Thoracic aorta (tissue), 2 donors: ENCODE results near the gene SLC12A4. TPM values are rescaled to one million over a fixed set of nuclear protein-coding genes. Genes with fewer than 3 reads are reported as not detected.

Experiments used
- ATAC-seq: fragments of 150-250 bp; one replicate; pipeline ENCODE4 v1.8.0; 2017; ENCODE audit warnings: low read depth; ENCODE audit not compliant: insufficient number of reproducible peaks, low FRiP score
- DNase-seq: peaks from one replicate; pipeline ENCODE4 v3.0.0-alpha.2; 2020; ENCODE audit warnings: low spot score
- H3K27ac ChIP-seq, 2 donors: fragments of 200-600 bp; sonication (generic); 1 replicate in 1 of 2; 2 replicates in 1 of 2; pipeline ENCODE4 v1.5.1; 2016; ENCODE audit warnings: mild to moderate bottlenecking in 2 of 2, moderate library complexity in 2 of 2
- H3K27me3 ChIP-seq: fragments of 200-600 bp; sonication (generic); replicated peaks from 2 replicates; pipeline ENCODE4 v1.6.0; 2016; ENCODE audit warnings: mild to moderate bottlenecking; ENCODE audit not compliant: insufficient read depth
- H3K36me3 ChIP-seq: fragments of 200-600 bp; sonication (generic); one replicate; pipeline ENCODE4 v1.5.1; 2016
- H3K4me1 ChIP-seq, 2 donors: fragments of 200-600 bp; sonication (generic); 1 replicate in 1 of 2; 2 replicates in 1 of 2; pipeline versions ENCODE4 v1.5.1 to v1.6.0; 2016; ENCODE audit warnings: low read depth in 2 of 2, mild to moderate bottlenecking in 1 of 2; ENCODE audit not compliant: control insufficient read depth in 1 of 2
- H3K4me3 ChIP-seq: fragments of 200-600 bp; sonication (generic); 2 replicates; pipeline ENCODE4 v1.5.1; 2016; ENCODE audit warnings: mild to moderate bottlenecking
- H3K9me3 ChIP-seq: fragments of 200-600 bp; sonication (generic); 2 replicates; pipeline ENCODE4 v1.5.1; 2016
- CTCF ChIP-seq: fragments of 200-600 bp; sonication (generic); IDR thresholded peaks from one replicate; pipeline ENCODE4 v1.5.1; 2019; ENCODE audit warnings: antibody characterized with exemption
- total RNA-seq, 2 donors: library from RNA; depleted of rRNA; stranded (reverse); fragments of >200 nt; gene quantifications; one replicate each; pipeline versions ENCODE4 v1.1.0 to v1.2.3, GENCODE V29; 2016

The SLC12A4 gene
- total RNA-seq, 2 donors from 2014 or later = 163 to 168 TPM

GRCh38 chr16:67928561-67929364 lies 39.7 kb downstream of the SLC12A4 start:
- H3K4me3 ChIP-seq = no peak overlapping the region
- H3K27ac ChIP-seq = no peak overlapping the region
- peaks cover 22% of the 10 kb centered on the region for H3K36me3 ChIP-seq
- no peaks in the 10 kb centered on the region for H3K9me3 ChIP-seq
- DNase-seq (no peak), ATAC-seq (no peak)
- peaks cover 8 to 19% of the 10 kb centered on the region in 2 donors for H3K4me1 ChIP-seq
- H3K27me3 ChIP-seq = no peaks in the 10 kb centered on the region
- TF ChIP-seq CTCF = peak; percentile 83

- no peak for TF ChIP-seq CTCF
- H3K36me3 ChIP-seq = peaks cover 22% of the 10 kb centered on the region
- H3K27ac ChIP-seq = no peak overlapping the region
- DNase-seq (no peak), ATAC-seq (no peak)
- peaks cover 8 to 19% of the 10 kb centered on the region in 2 donors for H3K4me1 ChIP-seq
- no peaks in the 10 kb centered on the region for H3K27me3 ChIP-seq
- H3K9me3 ChIP-seq = no peaks in the 10 kb centered on the region
- no peak overlapping the region for H3K4me3 ChIP-seq
These were observed 40.3 kb downstream of the SLC12A4 start for GRCh38 chr16:67928147-67928546.

GRCh38 chr16:67927131-67927941 lies 41.1 kb downstream of the SLC12A4 start:
- Histone ChIP-seq H3K9me3 (no peaks in the 10 kb centered on the region), H3K27ac (peak overlapping the region; percentile 68 to 70), H3K4me1 (peaks cover 8 to 19% of the 10 kb centered on the region in 2 donors), H3K27me3 (no peaks in the 10 kb centered on the region), H3K4me3 (no peak overlapping the region), H3K36me3 (peaks cover 22% of the 10 kb centered on the region)
- no peak for TF ChIP-seq CTCF
- ATAC-seq (no peak), DNase-seq (no peak)

GRCh38 chr16:67926181-67926750 lies 42.2 kb downstream of the SLC12A4 start:
- H3K4me1 ChIP-seq = peaks cover 8 to 19% of the 10 kb centered on the region in 2 donors
- no peaks in the 10 kb centered on the region for H3K9me3 ChIP-seq
- peak overlapping the region; percentile 21 for H3K4me3 ChIP-seq
- peak; percentile 40 for TF ChIP-seq CTCF
- H3K36me3 ChIP-seq = peaks cover 22% of the 10 kb centered on the region
- DNase-seq (no peak), ATAC-seq (no peak)
- peak overlapping the region; percentile 68 to 70 for H3K27ac ChIP-seq
- no peaks in the 10 kb centered on the region for H3K27me3 ChIP-seq
